Kidney (tissue), 14 donors: ENCODE measurements around the gene KLC1. TPM values are rescaled to one million over a fixed set of nuclear protein-coding genes. Genes with fewer than 3 reads are reported as not detected.
"Not testable (repeated sequence)": the region's sequence is repeated elsewhere in the genome, so short reads cannot be mapped to it uniquely, and the experiment has no call there.

ENCODE experiments used
- DNase-seq, 5 donors: peaks; one replicate each; pipeline ENCODE4 v3.0.0-alpha.2; 2013 to 2020
- FAIRE-seq: peaks from 2 replicates; lab custom pipeline; 2012; peaks lifted over from hg19 to GRCh38; lab: Jason Lieb, UNC
- H3K27ac ChIP-seq, 2 donors: one replicate each; pipeline ENCODE4 v1.7.0; 2013; ENCODE audit warnings: low read depth in 2 of 2, low read length in 2 of 2, inconsistent platforms in 1 of 2
- H3K27me3 ChIP-seq: one replicate; pipeline ENCODE4 v1.7.1; 2013; ENCODE audit warnings: low read length, inconsistent platforms; ENCODE audit not compliant: control insufficient read depth, insufficient read depth
- H3K36me3 ChIP-seq, 3 donors: one replicate each; pipeline versions ENCODE4 v1.7.0 to v1.7.1; 2013; ENCODE audit warnings: low read length in 3 of 3, control low read depth in 1 of 3, inconsistent platforms in 1 of 3; ENCODE audit not compliant: insufficient read depth in 3 of 3, control insufficient read depth in 2 of 3
- H3K4me1 ChIP-seq, 3 donors: one replicate each; pipeline versions ENCODE4 v1.7.0 to v1.7.1; 2013; ENCODE audit warnings: low read length in 3 of 3, inconsistent platforms in 1 of 3, low read depth in 1 of 3; ENCODE audit not compliant: control insufficient read depth in 2 of 3, insufficient read depth in 2 of 3
- H3K4me3 ChIP-seq, 3 donors: one replicate each; pipeline versions ENCODE4 v1.7.0 to v1.8.1; 2013; ENCODE audit warnings: low read length in 3 of 3, control low read depth in 1 of 3, inconsistent platforms in 1 of 3
- H3K9ac ChIP-seq, 3 donors: one replicate each; pipeline versions ENCODE4 v1.7.0 to v1.7.1; 2013; ENCODE audit warnings: low read length in 3 of 3, control low read depth in 1 of 3, inconsistent platforms in 1 of 3
- H3K9me3 ChIP-seq, 3 donors: one replicate each; pipeline versions ENCODE4 v1.7.0 to v1.7.1; 2013; ENCODE audit warnings: low read length in 3 of 3, control low read depth in 1 of 3, inconsistent platforms in 1 of 3; ENCODE audit not compliant: control insufficient read depth in 2 of 3, insufficient read depth in 1 of 3
- CTCF ChIP-seq: IDR thresholded peaks from 3 replicates; pipeline ENCODE4 v1.5.1; 2012; ENCODE audit warnings: mild to moderate bottlenecking, moderate library complexity, borderline replicate concordance; ENCODE audit not compliant: insufficient read depth; ENCODE audit errors: extremely low read depth
- intact Hi-C: fragments of 100-400 bp; cut with DNase I; formaldehyde crosslinking; loops from one replicate; pipeline ENCODE4 v1.11.1; 2022
- polyA plus RNA-seq: library from polyadenylated mRNA; stranded (reverse); fragments of 350-450 nt; fragmentation: Illumina TruSeq; extraction: RNeasy Lipid Tissue Mini Kit (QIAGEN cat#74804); gene quantifications from one replicate; pipeline ENCODE4 v1.2.3, GENCODE V29; 2014; ENCODE audit warnings: low read depth, low replicate concordance; ENCODE audit not compliant: insufficient read depth
- total RNA-seq: library from RNA; stranded (reverse); fragmentation: NEBNext Ultra II Directional; extraction: Animal tissue kit (Norgen Biotek cat#: 25700); gene quantifications from one replicate; pipeline ENCODE4 v1.2.1, GENCODE V29; 2021
- donor health status: control.
- donor health status: control.
- donor health status: control.
- donor health status: control.
- donor health status: control.
- donor health status: DM: yes; HTN: yes; CAD: no.
- donor health status: Normal renal cell carcinoma (clear cell type).

The KLC1 gene
- total and polyA plus RNA-seq, 2 donors from 2014 or later, result 49.8 to 152 TPM

- DNase-seq (no peak), FAIRE-seq (no peak)
- intact Hi-C loops, result no loop called here
- Histone ChIP-seq H3K9ac (no peak overlapping the region), H3K4me3 (peak overlapping the region in 1 of 3 donors; percentile 7), H3K27ac (no peak overlapping the region), H3K9me3 (no peaks in the 10 kb centered on the region), H3K27me3 (no peaks in the 10 kb centered on the region), H3K36me3 (peaks cover 0 to 4% (median 0%) of the 10 kb centered on the region in 3 donors), H3K4me1 (peaks cover 0 to 9% (median 0%) of the 10 kb centered on the region in 3 donors)
- TF ChIP-seq CTCF, result no peak
Observed at GRCh38 chr14:103650213-103650612, 21.2 kb downstream of the KLC1 start.

- FAIRE-seq, result no peak
- H3K27ac ChIP-seq, result no peak overlapping the region
- peaks cover 0 to 10% (median 0%) of the 10 kb centered on the region in 3 donors for H3K4me1 ChIP-seq
Observed at GRCh38 chr14:103651585-103651984, 22.6 kb downstream of the KLC1 start.

GRCh38 chr14:103652806-103653205, 23.8 kb downstream of the KLC1 start:
- intact Hi-C loops, result no loop called here
- no peak for FAIRE-seq
- no peak for TF ChIP-seq CTCF
- Histone ChIP-seq H3K36me3 (peaks cover 7 to 27% (median 17%) of the 10 kb centered on the region in 3 donors), H3K9ac (no peak overlapping the region), H3K4me1 (peaks cover 0 to 10% (median 0%) of the 10 kb centered on the region in 3 donors), H3K9me3 (no peaks in the 10 kb centered on the region), H3K27ac (no peak overlapping the region), H3K4me3 (no peak overlapping the region), H3K27me3 (no peaks in the 10 kb centered on the region)
- DNase-seq, result no peak

More at GRCh38 chr14:103651585-103651984, 22.6 kb downstream of the KLC1 start:
- TF ChIP-seq CTCF, result no peak
- no peaks in the 10 kb centered on the region for H3K9me3 ChIP-seq
- no peak overlapping the region for H3K4me3 ChIP-seq
- no peak overlapping the region for H3K9ac ChIP-seq
- no peak for DNase-seq
- peaks cover 5 to 16% (median 6%) of the 10 kb centered on the region in 3 donors for H3K36me3 ChIP-seq
- intact Hi-C loops, result no loop called here
- H3K27me3 ChIP-seq, result no peaks in the 10 kb centered on the region

DNA sequence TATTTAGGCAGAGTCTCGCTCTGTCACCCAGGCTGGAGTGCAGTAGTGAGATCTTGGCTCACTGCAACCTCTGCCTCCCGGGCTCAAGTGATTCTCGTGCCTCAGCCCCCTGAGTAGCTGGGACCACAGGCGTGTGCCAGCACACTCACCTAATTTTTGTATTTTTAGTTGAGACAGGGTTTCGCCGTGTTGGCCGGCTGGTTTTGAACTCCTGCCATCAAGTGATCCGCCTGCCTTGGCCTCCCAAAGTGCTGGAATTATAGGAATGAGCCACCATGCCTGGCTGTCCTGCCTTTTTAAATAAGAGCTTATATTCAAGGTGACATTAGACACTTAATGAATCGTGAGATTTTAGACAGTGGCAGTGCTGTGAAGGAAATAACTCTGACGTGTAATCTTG, 24.3 kb downstream of the KLC1 start:
- not testable (repeated sequence) for H3K27ac ChIP-seq

More for the DNA sequence above, 24.3 kb downstream of the KLC1 start:
- Histone ChIP-seq H3K4me1 (peaks cover 0 to 10% (median 0%) of the 10 kb centered on the region in 3 donors), H3K9ac (peak overlapping the region in 1 of 3 donors; percentile 34), H3K36me3 (peaks cover 7 to 30% (median 20%) of the 10 kb centered on the region in 3 donors)
- H3K27me3 ChIP-seq, DNase-seq, H3K4me3 ChIP-seq, H3K9me3 ChIP-seq, FAIRE-seq, intact Hi-C loops: not testable (repeated sequence)
